GM12801 (cell line): ENCODE results near the gene PLCXD3.

ENCODE experiments used
- TF ChIP-seq, protein P1 (sequence below): IDR thresholded peaks from one replicate; pipeline ENCODE4 v1.5.1; 2011; ENCODE audit warnings: control low read depth; ENCODE audit not compliant: insufficient read length; ENCODE audit errors: extremely low read depth

The PLCXD3 gene

GRCh38 chr5:41281215-41281810 is 229.1 kb downstream of the PLCXD3 start:
- TF ChIP-seq, protein P1, sequence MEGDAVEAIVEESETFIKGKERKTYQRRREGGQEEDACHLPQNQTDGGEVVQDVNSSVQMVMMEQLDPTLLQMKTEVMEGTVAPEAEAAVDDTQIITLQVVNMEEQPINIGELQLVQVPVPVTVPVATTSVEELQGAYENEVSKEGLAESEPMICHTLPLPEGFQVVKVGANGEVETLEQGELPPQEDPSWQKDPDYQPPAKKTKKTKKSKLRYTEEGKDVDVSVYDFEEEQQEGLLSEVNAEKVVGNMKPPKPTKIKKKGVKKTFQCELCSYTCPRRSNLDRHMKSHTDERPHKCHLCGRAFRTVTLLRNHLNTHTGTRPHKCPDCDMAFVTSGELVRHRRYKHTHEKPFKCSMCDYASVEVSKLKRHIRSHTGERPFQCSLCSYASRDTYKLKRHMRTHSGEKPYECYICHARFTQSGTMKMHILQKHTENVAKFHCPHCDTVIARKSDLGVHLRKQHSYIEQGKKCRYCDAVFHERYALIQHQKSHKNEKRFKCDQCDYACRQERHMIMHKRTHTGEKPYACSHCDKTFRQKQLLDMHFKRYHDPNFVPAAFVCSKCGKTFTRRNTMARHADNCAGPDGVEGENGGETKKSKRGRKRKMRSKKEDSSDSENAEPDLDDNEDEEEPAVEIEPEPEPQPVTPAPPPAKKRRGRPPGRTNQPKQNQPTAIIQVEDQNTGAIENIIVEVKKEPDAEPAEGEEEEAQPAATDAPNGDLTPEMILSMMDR: no peak

DNA sequence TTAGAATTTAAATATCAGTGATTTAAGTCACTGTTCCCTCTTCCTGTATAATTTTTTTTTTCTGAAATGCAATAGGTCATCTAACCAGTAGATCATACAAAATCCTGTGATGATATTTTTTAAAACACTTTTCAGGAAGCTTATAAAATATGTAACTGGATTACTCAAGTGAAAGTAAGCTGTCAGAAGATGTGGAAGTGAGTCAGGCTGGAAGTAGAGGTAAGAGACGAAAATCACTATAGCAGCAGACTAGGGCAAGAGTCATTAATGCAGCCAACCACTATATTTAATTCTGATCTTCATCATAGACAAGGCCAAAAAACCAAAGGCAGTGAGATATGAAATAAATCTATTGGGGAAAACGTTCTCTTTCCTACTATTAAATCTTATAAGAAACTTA is 231.4 kb downstream of the PLCXD3 start:
- TF ChIP-seq, protein P1: no peak

GRCh38 chr5:41277476-41278245 is 232.7 kb downstream of the PLCXD3 start:
- TF ChIP-seq, protein P1: no peak

DNA sequence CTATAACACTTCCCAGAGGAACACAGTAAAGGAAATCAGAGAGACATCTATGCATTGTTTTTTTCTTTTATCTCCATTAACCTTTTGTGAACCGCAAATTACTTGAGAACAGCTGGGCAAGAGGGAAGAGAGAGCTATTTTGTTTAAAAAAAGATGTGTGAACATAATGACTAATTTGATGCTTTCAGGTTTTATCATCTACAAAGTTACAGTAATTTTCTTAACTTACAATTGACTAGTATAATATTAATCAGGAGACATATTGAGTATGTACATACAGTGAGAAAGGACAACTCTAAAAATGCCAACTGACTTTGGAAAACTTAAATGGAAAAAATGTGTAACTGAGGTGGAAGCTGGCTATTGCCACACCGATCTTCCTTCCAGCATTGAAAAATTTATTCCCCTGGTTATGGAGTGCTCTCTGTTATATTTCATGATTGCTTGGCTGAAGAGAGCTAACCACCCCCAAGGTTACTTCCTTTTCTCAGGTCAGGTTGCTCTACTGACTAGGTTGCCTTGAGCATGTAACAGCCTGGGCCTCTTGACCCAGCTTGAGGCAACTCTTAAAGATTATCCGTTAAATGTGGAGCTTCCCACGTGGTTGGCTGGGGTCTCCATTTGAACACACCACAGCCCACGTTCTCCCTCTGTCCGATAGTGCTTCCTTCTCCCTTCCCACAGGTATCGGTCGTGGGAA is 234.4 kb downstream of the PLCXD3 start:
- TF ChIP-seq, protein P1: no peak

DNA sequence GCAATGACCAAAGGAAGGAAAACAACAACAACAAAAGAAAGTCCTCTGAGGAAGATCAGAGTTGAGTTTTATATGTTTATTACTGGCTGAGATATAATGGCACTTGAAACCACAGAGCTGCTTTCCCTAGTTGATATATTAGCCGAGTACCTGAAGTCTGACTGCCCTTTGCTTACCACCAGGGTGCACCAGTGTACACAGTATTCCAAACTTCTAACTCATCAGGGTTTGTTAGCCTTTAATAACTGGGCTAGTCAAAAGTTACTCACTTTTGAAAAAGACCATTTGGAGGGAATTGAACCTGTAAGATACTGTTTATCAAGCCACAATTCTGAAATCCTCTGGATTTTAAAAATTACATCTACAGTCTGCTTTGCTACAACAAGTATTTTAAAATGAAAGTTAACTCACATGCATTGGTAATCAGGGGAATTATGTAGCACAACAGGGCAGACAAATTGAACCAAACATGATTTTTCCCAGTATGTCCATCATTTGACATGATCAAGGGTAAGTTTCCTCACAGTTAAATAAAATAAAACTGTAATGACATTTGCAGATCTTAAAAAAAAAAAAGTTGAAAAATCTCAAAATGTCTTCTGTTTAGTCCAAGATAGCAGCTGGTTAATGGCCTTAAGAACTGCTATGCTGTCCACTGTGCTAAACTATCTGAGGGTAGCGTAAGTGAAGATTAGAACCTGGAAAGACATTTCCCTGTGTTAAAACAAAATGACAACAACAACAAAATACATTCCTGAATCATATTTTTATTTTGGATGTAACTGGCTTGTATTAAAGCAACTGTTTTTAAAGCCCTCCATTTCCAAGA is 239.8 kb downstream of the PLCXD3 start:
- TF ChIP-seq, protein P1: no peak

DNA sequence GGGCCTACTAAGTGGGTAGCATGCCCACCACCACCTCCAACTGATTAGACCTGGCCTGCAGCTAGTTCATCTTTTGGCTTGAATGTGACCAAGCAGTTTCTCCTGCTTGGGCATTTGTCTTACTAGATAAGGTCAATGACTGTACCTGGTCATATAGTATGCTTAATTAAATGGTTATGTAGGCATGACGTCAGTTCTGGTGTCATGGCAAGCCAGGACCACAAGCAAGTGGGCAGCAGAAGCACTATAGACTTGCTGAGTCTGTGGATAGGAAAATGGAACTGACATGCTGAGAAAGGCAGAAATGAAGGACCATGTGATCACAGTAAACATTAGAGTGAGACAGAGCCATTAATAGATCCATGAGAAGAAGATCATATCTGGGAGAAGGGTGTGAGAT is 241.5 kb downstream of the PLCXD3 start:
- TF ChIP-seq, protein P1: no peak

GRCh38 chr5:41266377-41266776 is 244.0 kb downstream of the PLCXD3 start:
- TF ChIP-seq, protein P1: no peak
